Skeletal muscle satellite cell (primary cell): ENCODE data around the gene SETD4.

Source experiments
- H3K27me3 ChIP-seq: 2 replicates; pipeline ENCODE4 v1.7.0; 2013; ENCODE audit warnings: low read length; ENCODE audit not compliant: control insufficient read depth, insufficient read depth
- H3K36me3 ChIP-seq: 2 replicates; pipeline ENCODE4 v1.7.0; 2013; ENCODE audit warnings: mild to moderate bottlenecking, control low read depth, low read length; ENCODE audit not compliant: insufficient read depth
- H3K4me1 ChIP-seq: 2 replicates; pipeline ENCODE4 v1.7.0; 2013; ENCODE audit warnings: low read length; ENCODE audit not compliant: control insufficient read depth, insufficient read depth
- H3K4me2 ChIP-seq: 2 replicates; pipeline ENCODE4 v1.7.0; 2013; ENCODE audit warnings: mild to moderate bottlenecking, low read length
- H3K4me3 ChIP-seq: 2 replicates; pipeline ENCODE4 v1.7.0; 2013; ENCODE audit warnings: low read length
- H3K9ac ChIP-seq: 2 replicates; pipeline ENCODE4 v1.7.0; 2013; ENCODE audit warnings: mild to moderate bottlenecking, low read depth, low read length, moderate library complexity
- H3K9me3 ChIP-seq: replicated peaks from 2 replicates; pipeline ENCODE4 v1.7.0; 2013; ENCODE audit warnings: mild to moderate bottlenecking, control low read depth, low read length

SETD4 gene

DNA sequence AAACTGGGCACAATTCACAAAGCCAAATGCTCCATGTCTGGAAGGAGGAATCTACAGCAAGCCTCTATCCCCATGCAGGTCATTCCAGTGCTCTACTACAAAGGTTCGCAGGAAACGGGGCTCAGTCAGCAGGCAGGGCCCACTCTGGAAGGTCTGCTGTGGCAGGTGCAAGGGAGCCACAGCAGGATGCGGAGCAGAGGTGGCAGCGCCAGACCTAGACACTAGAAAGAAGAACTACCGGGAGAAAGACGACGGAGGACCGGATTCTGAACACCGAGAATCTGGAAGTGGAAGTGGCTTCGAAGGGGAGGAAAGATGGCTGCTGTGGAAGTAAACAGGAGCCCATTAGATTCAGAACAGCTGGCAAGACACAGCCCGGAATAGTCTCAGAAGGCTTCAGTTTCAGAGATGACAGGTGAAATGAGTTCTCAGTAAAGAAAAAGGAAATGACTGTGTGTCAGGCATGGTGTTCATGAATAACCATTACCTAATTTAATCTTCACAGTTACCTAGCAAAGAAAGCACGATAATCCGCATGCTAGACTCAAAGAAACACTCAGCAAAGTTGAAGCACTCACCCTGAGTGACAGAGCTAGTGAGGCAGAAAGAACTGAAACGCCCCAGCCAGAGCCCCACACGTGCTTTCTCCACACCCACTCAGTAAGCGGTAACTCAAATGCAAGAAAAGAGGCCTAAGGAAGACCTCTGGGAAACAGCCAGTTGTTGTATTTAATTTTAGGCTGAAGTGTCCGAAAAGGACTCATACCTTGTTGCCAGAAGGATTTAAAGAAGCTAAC lies 21.4 kb downstream of the SETD4 start:
- Histone ChIP-seq H3K27me3 (no peaks in the 10 kb centered on the region), H3K36me3 (peaks cover 57% of the 10 kb centered on the region), H3K9ac (no peak overlapping the region), H3K4me2 (no peak overlapping the region), H3K4me3 (no peak overlapping the region), H3K4me1 (no peaks in the 10 kb centered on the region), H3K9me3 (no peaks in the 10 kb centered on the region)

DNA sequence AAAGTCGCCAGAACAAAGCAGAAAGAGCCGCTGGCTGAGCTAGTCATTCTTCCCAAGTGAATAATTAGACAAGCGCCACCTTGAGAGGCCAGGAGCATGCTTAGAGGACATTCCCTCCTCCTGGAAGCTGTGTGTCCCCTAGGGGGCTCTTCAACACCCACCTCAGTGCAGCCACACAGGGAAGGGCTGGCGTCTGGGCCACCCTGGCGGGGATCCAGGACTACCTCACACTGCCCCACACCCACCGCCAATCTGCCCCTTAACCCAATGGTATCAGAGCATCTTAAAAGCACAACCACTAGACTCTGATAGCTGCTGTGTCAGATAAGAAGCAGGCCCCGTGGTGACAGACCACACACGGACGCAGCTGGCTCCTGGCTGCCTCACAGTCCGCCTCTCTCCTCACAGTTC lies 24.9 kb downstream of the SETD4 start:
- Histone ChIP-seq H3K9ac (no peak overlapping the region), H3K4me2 (no peak overlapping the region), H3K4me1 (no peaks in the 10 kb centered on the region), H3K4me3 (no peak overlapping the region), H3K27me3 (no peaks in the 10 kb centered on the region), H3K36me3 (peaks cover 37% of the 10 kb centered on the region), H3K9me3 (no peaks in the 10 kb centered on the region)

DNA sequence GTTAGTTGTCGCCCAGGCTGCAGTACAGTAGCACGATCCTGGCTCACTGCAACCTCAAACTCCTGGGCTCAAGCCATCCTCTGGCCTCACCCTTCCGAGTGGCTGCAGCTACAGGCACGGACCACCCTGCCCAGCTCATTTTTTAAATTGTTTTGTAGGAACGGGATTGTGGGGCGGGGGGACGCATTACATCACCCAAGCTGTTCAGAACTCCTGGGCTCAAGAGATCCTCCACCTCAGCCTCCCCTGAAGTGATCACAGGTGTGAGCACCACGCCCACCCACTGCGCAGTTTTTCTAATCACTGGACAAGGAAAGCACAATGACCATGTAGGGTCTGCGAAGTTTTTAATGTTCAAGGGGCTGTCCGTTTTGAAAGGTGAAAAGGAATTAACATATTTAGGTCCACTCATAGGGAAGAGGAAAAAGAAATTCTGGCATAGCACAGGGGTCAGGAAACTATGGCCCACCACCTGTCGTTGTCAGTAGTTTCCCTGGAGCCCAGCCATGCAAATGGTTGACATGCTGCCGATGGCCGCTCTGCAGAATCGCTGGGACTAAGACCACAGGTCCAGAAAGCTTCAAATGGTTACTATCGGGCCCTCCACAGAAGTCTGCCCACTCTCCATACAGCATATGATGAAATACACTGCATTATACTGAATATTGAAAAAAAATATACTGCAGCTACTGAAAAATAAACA lies 26.0 kb downstream of the SETD4 start:
- Histone ChIP-seq H3K9ac (no peak overlapping the region), H3K36me3 (peaks cover 37% of the 10 kb centered on the region)

DNA sequence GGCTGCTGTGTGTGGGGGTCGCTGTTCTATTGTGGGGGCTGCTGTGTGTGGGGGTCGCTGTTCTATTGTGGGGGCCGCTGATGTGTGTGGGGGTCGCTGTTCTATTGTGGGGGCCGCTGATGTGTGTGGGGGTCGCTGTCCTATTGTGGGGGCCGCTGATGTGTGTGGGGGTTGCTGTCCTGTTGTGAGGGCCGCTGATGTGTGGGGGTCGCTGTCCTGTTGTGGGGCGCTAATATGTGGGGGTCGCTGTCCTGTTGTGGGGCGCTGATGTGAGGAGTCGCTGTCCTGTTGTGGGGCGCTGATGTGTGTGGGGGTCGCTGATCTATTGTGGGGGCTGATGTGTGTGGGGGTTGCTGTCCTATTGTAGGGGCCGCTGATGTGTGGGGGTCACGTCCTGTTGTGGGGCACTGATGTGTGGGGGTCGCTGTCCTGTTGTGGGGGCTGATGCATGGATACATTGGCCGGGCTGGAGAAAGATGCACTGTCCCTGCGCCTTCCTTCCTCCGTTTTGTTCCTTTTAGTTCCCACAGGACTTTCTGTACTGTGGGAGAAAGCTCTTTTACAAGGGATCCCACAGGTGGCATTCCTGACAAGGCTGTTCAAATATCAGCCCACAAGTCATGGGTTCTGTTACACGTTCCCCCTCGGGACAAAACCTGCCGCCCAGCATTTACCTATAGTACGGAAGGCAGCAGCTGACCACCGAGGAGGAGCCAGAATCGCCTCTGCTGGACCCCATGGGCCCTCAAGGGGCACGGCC lies 27.5 kb downstream of the SETD4 start:
- Histone ChIP-seq H3K4me3 (no peak overlapping the region), H3K4me2 (no peak overlapping the region), H3K27me3 (no peaks in the 10 kb centered on the region), H3K9me3 (no peaks in the 10 kb centered on the region), H3K4me1 (peaks cover 3% of the 10 kb centered on the region), H3K9ac (no peak overlapping the region), H3K36me3 (peaks cover 22% of the 10 kb centered on the region)

More for the DNA sequence above, 26.0 kb downstream of the SETD4 start:
- Histone ChIP-seq H3K27me3 (no peaks in the 10 kb centered on the region), H3K9me3 (no peaks in the 10 kb centered on the region), H3K4me3 (no peak overlapping the region), H3K4me2 (no peak overlapping the region), H3K4me1 (no peaks in the 10 kb centered on the region)

DNA sequence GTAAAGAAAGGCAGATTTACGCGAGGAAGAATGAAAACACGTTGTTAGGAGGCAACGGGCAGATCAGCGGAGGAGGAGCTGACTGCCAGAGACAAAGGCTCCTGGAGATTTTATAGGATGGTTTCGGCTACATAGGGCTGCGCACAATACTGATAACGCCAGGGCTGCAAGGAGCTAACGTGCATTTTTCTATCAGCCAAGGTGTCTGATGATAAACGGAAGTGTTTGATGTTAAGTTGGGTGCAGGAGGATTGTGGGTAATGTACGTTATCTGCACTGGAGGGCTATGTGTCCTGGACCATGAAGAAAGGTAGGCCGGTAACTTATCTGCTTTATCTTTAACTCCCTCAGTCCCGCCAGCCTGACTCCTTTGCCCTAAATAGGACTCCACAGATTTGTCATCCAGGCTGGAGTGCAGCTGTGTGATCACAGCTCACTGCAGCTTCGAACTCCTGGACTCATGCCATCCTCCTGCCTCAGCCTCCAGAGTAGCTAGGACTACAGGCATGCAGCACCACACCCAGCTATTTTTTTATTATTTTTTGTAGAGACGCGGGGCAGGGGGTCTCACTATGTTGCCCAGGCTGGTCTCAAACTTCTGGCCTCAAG lies 29.6 kb downstream of the SETD4 start:
- Histone ChIP-seq H3K9me3 (no peaks in the 10 kb centered on the region), H3K4me2 (no peak overlapping the region), H3K9ac (no peak overlapping the region), H3K36me3 (peaks cover 9% of the 10 kb centered on the region), H3K27me3 (no peaks in the 10 kb centered on the region), H3K4me3 (no peak overlapping the region), H3K4me1 (peaks cover 3% of the 10 kb centered on the region)

DNA sequence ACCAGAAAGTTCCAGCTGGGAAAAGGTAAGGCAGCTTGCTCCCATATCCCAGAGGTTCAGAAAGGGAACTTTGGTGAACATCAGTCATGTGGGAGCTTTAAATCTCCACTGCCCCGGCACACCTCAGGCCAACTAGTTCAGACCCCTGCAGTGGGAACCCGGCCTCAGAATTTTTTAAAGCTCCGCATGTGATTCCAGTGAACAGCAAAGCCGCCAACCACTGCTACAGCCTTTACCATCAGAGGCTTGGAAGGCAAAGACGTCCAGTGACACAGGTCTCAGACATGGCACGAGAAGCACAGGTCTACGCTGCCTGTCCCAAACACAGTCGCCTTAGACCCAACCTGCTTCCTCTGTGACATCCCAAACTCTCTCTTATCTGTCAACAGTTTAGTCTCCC lies 31.0 kb downstream of the SETD4 start:
- H3K9ac ChIP-seq: no peak overlapping the region
- H3K27me3 ChIP-seq: no peaks in the 10 kb centered on the region
- no peaks in the 10 kb centered on the region for H3K36me3 ChIP-seq
- H3K4me1 ChIP-seq: peaks cover 3% of the 10 kb centered on the region
- H3K4me2 ChIP-seq: no peak overlapping the region
- H3K9me3 ChIP-seq: no peaks in the 10 kb centered on the region
- H3K4me3 ChIP-seq: no peak overlapping the region

DNA sequence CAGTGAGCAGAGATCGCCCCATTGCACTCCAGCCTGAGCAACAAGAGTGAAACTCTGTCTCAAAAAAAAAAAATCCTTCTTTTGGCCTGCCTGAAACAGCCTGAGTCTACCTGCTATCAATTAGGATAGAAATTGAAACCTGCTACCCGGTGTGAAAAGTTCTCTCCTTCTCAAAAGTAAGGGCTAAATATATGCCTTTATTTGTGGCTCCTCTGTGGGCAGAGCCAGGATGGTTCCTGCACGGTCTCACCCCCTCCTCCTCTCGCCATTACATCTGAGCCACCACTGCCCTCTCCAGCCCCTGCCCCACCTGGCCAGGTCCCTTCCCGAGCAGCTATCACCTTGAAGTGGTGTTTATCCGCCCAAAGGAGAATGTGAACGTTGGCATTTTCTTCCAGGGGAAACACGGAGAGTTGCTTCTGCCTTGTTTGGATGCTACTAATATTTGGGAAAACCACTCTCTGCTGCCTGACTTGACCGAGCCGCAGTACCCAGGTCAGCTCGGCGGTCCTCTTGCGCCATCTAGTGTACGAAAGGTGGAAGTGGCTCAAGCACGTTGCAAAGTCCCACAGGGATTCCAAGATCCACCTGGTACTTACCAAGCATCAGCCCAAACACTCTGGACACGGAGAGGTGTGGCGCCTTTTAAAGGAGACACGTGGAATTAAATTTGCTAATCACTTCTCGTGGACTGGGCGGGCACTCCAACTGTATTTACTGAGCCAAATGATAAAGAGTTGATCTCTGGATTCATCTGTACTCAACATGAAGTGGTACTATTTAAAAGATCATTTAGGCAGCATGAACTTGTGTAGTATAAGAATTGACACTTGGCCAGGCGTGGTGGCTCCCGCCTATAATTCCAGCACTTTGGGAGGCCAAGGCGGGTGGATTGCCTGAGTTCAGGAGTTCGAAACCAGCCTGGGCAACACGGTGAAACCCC lies 31.9 kb downstream of the SETD4 start:
- H3K27me3 ChIP-seq: no peaks in the 10 kb centered on the region
- H3K9me3 ChIP-seq: no peaks in the 10 kb centered on the region
- no peaks in the 10 kb centered on the region for H3K36me3 ChIP-seq
- no peak overlapping the region for H3K9ac ChIP-seq
- H3K4me3 ChIP-seq: no peak overlapping the region
- no peak overlapping the region for H3K4me2 ChIP-seq
- H3K4me1 ChIP-seq: peaks cover 3% of the 10 kb centered on the region

DNA sequence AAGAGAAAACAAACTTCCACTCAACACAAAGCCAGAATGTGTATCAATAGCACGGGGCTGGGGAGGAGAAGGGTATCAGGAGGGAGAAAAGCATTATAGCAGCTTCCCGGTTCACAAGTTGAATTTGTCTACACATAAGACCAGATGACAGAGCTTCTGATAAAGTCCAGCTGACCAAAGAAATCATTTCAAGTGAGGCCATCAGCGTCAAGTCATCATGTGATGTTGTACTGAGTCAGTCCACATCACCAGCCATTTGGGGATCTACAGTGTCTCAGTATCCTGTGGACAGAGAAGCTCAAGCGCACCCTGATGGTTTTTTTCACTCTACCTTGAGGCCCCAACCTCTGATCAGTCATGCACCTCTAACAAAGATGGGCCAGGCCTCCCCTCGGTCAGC lies 33.0 kb downstream of the SETD4 start:
- Histone ChIP-seq H3K9me3 (no peaks in the 10 kb centered on the region), H3K4me1 (peaks cover 10% of the 10 kb centered on the region), H3K4me3 (no peak overlapping the region), H3K36me3 (no peaks in the 10 kb centered on the region), H3K4me2 (no peak overlapping the region), H3K27me3 (no peaks in the 10 kb centered on the region), H3K9ac (no peak overlapping the region)

DNA sequence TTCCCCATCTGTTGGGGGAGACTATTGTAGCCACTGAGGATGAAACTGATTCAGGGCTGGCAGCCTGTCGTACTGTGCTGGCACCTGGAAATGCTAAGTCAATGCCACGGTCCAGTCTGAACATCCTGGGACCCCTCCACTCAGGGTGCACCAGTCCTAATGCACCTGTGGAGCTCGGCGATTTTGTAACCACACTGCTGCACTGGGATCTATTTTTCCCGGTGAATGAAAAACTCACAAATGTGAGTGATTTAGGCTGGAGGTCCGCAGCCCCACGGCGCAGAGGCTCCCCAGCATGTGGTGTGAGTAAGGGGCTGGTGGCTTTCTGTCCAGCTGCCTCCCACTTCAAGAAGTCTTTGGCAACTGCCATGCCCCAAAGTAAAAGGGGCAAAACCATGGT lies 35.5 kb downstream of the SETD4 start:
- no peaks in the 10 kb centered on the region for H3K9me3 ChIP-seq
- no peaks in the 10 kb centered on the region for H3K36me3 ChIP-seq
- no peaks in the 10 kb centered on the region for H3K27me3 ChIP-seq
- H3K9ac ChIP-seq: no peak overlapping the region
- H3K4me2 ChIP-seq: no peak overlapping the region
- peaks cover 11% of the 10 kb centered on the region for H3K4me1 ChIP-seq
- no peak overlapping the region for H3K4me3 ChIP-seq

DNA sequence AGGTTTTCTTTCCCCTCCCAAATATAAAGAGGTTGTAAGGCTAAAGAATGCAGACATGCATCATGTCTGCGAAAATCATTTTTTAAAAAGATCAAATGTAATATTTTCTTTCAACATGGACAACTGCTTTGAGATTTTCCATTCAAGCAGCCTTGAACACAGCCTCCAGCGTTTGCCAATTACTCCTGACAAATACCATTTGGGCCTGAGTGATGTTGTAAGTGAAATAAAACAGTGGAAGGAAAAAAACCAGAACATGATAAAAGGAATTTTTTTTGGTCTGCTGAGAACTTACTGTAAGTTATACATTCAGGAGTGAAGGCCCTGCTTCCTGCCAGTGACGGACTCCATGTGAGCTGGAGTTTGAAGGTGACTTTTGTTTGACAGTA lies 37.2 kb downstream of the SETD4 start:
- Histone ChIP-seq H3K36me3 (no peaks in the 10 kb centered on the region), H3K27me3 (peaks cover 9% of the 10 kb centered on the region), H3K9me3 (no peaks in the 10 kb centered on the region), H3K4me2 (no peak overlapping the region), H3K9ac (no peak overlapping the region), H3K4me1 (peaks cover 8% of the 10 kb centered on the region), H3K4me3 (no peak overlapping the region)
